Neuronal stem cell (in vitro differentiated cells): ENCODE results near the gene ADAMTS4.

Source experiments
- DNase-seq: peaks from one replicate; pipeline ENCODE4 v3.0.0-alpha.2; 2013; ENCODE audit warnings: low spot score
- H2AFZ ChIP-seq: one replicate; pipeline ENCODE4 v1.6.1; 2013; ENCODE audit warnings: mild to moderate bottlenecking, low read length, inconsistent platforms
- H2AK5ac ChIP-seq: 2 replicates; pipeline ENCODE4 v1.6.1; 2013; ENCODE audit warnings: low read depth, mild to moderate bottlenecking, inconsistent platforms, low read length, moderate library complexity, mixed read lengths
- H2BK120ac ChIP-seq: 2 replicates; pipeline ENCODE4 v1.6.1; 2013; ENCODE audit warnings: low read depth, mild to moderate bottlenecking, inconsistent platforms, low read length, moderate library complexity, mixed read lengths
- H2BK12ac ChIP-seq: one replicate; pipeline ENCODE4 v1.6.1; 2013; ENCODE audit warnings: low read length, inconsistent platforms
- H2BK15ac ChIP-seq: 2 replicates; pipeline ENCODE4 v1.6.1; 2013; ENCODE audit warnings: mild to moderate bottlenecking, low read length, inconsistent platforms, mixed read lengths
- H2BK5ac ChIP-seq: one replicate; pipeline ENCODE4 v1.6.1; 2013; ENCODE audit warnings: inconsistent platforms, mild to moderate bottlenecking, low read length, moderate library complexity
- H3K14ac ChIP-seq: one replicate; pipeline ENCODE4 v1.6.1; 2013; ENCODE audit warnings: low read length, inconsistent platforms
- H3K18ac ChIP-seq: 2 replicates; pipeline ENCODE4 v1.6.1; 2013; ENCODE audit warnings: low read length, inconsistent platforms
- H3K23ac ChIP-seq: 2 replicates; pipeline ENCODE4 v1.6.1; 2013; ENCODE audit warnings: low read depth, mild to moderate bottlenecking, mixed read lengths, low read length, inconsistent platforms; ENCODE audit not compliant: poor library complexity
- H3K27ac ChIP-seq: replicated peaks from 3 replicates; pipeline ENCODE4 v1.5.1; 2013; ENCODE audit warnings: low read length, inconsistent platforms
- H3K27me3 ChIP-seq, 3 experiments: 2 replicates each; pipeline ENCODE4 v1.6.1; 2013; ENCODE audit warnings: low read length in 3 of 3, mild to moderate bottlenecking in 2 of 3, inconsistent platforms in 1 of 3, low read depth in 1 of 3, mixed read lengths in 1 of 3, moderate library complexity in 1 of 3; ENCODE audit not compliant: control insufficient read depth in 3 of 3, insufficient read depth in 3 of 3
- H3K36me3 ChIP-seq, 2 donors: replicated peaks in 1 of 2; 2 replicates each; pipeline ENCODE4 v1.6.1; 2013; ENCODE audit warnings: low read length in 2 of 2; ENCODE audit not compliant: control insufficient read depth in 2 of 2, insufficient read depth in 2 of 2
- H3K4ac ChIP-seq: 2 replicates; pipeline ENCODE4 v1.6.1; 2013; ENCODE audit warnings: inconsistent platforms, mild to moderate bottlenecking, low read length, moderate library complexity
- H3K4me1 ChIP-seq, 2 donors: 1 replicate in 1 of 2; 2 replicates in 1 of 2; pipeline ENCODE4 v1.6.1; 2013; ENCODE audit warnings: low read length in 2 of 2, low read depth in 1 of 2; ENCODE audit not compliant: control insufficient read depth in 2 of 2, insufficient read depth in 1 of 2
- H3K4me2 ChIP-seq: one replicate; pipeline ENCODE4 v1.6.1; 2013; ENCODE audit warnings: mild to moderate bottlenecking, low read length, inconsistent platforms; ENCODE audit not compliant: insufficient read depth, poor library complexity, severe bottlenecking
- H3K4me3 ChIP-seq, 2 donors: 2 replicates each; pipeline ENCODE4 v1.5.1; 2013; ENCODE audit warnings: low read length in 2 of 2, mild to moderate bottlenecking in 2 of 2, inconsistent platforms in 1 of 2, moderate library complexity in 1 of 2
- H3K79me1 ChIP-seq: one replicate; pipeline ENCODE4 v1.6.1; 2013; ENCODE audit warnings: low read depth, mild to moderate bottlenecking, inconsistent platforms, low read length, moderate library complexity
- H3K9ac ChIP-seq: one replicate; pipeline ENCODE4 v1.6.1; 2013; ENCODE audit warnings: mild to moderate bottlenecking, low read depth, low read length, inconsistent platforms; ENCODE audit not compliant: poor library complexity
- H3K9me3 ChIP-seq, 2 donors: replicated peaks in 1 of 2; 2 replicates each; pipeline versions ENCODE3 to v1.6.1; 2013; ENCODE audit warnings: low read length in 2 of 2, mild to moderate bottlenecking in 2 of 2, inconsistent platforms in 1 of 2, low read depth in 1 of 2, mixed read lengths in 1 of 2, moderate library complexity in 1 of 2; ENCODE audit not compliant: control insufficient read depth in 2 of 2, insufficient read depth in 1 of 2
- H4K8ac ChIP-seq: one replicate; pipeline ENCODE4 v1.6.1; 2013; ENCODE audit warnings: low read depth, mild to moderate bottlenecking, inconsistent platforms, low read length, moderate library complexity
- H4K91ac ChIP-seq: one replicate; pipeline ENCODE4 v1.6.1; 2013; ENCODE audit warnings: low read length, low read depth, mild to moderate bottlenecking, inconsistent platforms; ENCODE audit not compliant: poor library complexity
- WGBS, 2 donors: extraction: QIAGEN DNeasy Blood & Tissue Kit; methylation state at CpG; one replicate each; pipeline ENCODE4 v1.1.7; 2013; ENCODE audit warnings: missing lambda C conversion rate in 2 of 2, mixed read lengths in 1 of 2; ENCODE audit not compliant: insufficient read length in 2 of 2, insufficient replicate concordance in 1 of 2; ENCODE audit errors: extremely low coverage in 2 of 2; 5-methylcytosine and 5-hydroxymethylcytosine counted together

The ADAMTS4 gene

DNA sequence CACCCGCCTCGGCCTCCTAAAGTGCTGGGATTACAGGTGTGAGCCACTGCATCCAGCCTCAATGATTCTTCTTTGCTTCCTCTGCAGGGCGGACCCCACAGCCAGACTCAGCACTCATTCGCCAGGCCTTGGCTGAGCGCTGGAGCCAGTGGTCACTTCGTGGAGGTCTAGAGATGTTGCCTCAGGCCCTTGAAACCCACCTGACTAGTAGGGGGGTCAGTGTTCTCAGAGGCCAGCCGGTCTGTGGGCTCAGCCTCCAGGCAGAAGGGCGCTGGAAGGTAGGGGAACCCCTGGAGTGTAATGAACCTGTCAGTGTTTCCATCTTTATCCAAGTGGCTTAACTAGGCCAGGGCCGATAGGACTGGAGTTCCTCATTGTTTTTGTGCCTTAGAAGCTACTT is 29.9 kb downstream of the ADAMTS4 start:
- Histone ChIP-seq H4K8ac (no peak overlapping the region), H2BK5ac (no peak overlapping the region), H3K4me1 (peaks cover 3 to 4% of the 10 kb centered on the region in 2 donors), H3K36me3 (peaks cover 44 to 62% of the 10 kb centered on the region in 2 donors), H3K9ac (no peak overlapping the region), H3K4me3 (no peak overlapping the region), H2BK12ac (no peak overlapping the region), H2AFZ (no peak overlapping the region), H3K14ac (no peak overlapping the region), H3K4ac (no peak overlapping the region), H3K27me3 (no peaks in the 10 kb centered on the region), H3K18ac (no peak overlapping the region), H3K4me2 (no peak overlapping the region), H2BK15ac (no peak overlapping the region), H2BK120ac (no peak overlapping the region), H3K79me1 (peaks cover 2% of the 10 kb centered on the region), H2AK5ac (no peak overlapping the region), H3K23ac (no peak overlapping the region), H3K27ac (no peak overlapping the region), H4K91ac (no peak overlapping the region), H3K9me3 (no peaks in the 10 kb centered on the region)
- WGBS, 2 donors = no CpG with 5 or more reads among the region's 9 CpGs
- no peak for DNase-seq

DNA sequence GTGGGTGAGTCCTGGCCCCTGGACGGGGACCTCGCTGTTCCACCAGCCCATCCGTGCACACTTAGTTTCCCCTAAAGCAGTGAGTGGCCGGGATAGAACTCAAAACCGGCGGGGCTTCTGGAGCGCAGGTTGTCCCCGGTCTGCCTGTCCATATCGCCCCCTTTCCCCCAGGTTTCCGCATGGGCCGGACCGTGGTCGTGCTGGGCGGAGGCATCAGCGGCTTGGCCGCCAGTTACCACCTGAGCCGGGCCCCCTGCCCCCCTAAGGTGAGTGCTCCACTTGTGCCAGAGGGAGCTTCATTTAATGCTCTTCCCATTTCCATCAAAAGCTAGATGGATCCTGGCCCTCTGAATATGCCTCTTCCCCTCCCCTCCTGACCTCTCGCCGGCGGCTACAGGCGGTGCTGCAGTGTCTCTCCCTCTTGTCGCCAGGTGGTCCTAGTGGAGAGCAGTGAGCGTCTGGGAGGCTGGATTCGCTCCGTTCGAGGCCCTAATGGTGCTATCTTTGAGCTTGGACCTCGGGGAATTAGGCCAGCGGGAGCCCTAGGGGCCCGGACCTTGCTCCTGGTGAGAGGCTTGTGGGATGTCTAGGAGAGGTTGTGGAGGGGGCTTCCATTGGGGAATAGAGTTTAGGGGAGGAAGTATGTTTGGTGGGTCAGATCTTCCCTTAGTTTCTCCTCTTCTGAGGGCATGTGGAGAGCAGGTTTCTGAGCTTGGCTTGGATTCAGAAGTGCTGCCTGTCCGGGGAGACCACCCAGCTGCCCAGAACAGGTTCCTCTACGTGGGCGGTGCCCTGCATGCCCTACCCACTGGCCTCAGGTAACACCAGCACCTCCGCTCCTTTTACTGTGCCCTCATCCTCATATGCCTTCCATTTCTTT is 31.9 kb downstream of the ADAMTS4 start:
- Histone ChIP-seq H3K27me3 (no peaks in the 10 kb centered on the region), H2AFZ (peak overlapping the region; percentile 75), H2AK5ac (peak overlapping the region; percentile 61), H3K4me3 (peak overlapping the region; percentile 67 to 86), H3K4me2 (peak overlapping the region; percentile 100), H3K14ac (peak overlapping the region; percentile 1), H3K79me1 (peaks cover 2% of the 10 kb centered on the region), H2BK15ac (no peak overlapping the region), H3K36me3 (peaks cover 44 to 62% of the 10 kb centered on the region in 2 donors), H2BK5ac (peak overlapping the region; percentile 72), H3K9ac (peak overlapping the region; percentile 91), H3K4ac (no peak overlapping the region), H2BK120ac (no peak overlapping the region), H2BK12ac (no peak overlapping the region), H3K27ac (peak overlapping the region; percentile 62), H3K23ac (peak overlapping the region; percentile 96), H3K4me1 (peaks cover 3 to 4% of the 10 kb centered on the region in 2 donors), H4K8ac (no peak overlapping the region), H4K91ac (no peak overlapping the region), H3K9me3 (no peaks in the 10 kb centered on the region), H3K18ac (peak overlapping the region; percentile 86)
- WGBS, 2 donors = no CpG with 5 or more reads among the region's 33 CpGs
- DNase-seq = no peak

DNA sequence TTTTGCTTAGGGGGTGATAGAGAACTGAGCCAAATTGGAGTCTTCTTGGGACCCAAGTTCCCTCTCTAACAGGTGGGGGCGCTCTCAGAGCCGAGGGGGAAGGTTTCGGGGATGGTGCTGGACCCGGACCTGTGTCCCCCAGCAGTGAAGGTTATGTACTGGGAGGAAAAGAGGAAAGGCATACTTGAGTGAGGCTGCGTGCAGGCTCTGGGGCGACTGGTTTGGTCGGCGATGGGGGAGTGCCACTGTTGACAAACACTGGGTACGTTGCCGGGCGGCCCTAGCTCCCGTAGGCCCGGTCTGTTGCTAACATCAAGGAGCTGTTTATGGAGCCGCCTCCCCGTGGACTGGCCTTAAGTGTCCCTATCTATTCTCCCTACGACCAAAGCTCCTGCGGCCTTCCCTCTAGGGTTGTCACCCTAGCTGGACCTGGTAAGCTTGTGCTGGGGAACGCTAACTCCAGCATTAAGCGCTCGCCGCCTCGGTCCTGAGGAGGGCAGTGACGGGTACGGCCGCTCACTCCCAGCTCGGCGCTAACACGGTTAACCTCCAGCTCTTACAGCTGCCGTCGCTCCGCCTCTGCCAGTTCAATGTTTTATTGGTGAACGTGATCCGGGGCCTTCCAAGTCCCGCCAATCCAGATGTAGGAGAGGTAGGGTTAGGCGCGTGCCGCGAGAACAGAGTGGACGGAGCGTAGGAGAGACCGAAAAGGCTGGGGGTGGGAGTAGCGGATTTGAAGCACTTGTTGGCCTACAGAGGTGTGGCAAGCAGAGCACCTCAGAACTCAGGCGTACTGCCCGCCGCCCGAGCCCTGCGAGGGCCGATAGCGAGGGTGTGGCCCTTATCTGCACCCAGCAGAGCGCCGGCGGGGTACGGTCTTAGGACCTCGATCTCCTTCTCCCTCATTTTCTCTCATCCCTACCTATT is 32.8 kb downstream of the ADAMTS4 start, which contains the start of gene PPOX:
Gene PPOX, plus strand, starts transcription at position 685 of the 927 bp plus-strand sequence. CDS start 422 bp downstream, outside the sequence.
- Histone ChIP-seq H3K27me3 (no peaks in the 10 kb centered on the region), H4K8ac (no peak within 1 kb of the TSS), H3K79me1 (peaks cover 3% of the 10 kb centered on the region), H3K9me3 (no peaks in the 10 kb centered on the region), H2BK120ac (no peak within 1 kb of the TSS), H3K4me1 (peaks cover 3 to 4% of the 10 kb centered on the region in 2 donors), H3K36me3 (peaks cover 40 to 61% of the 10 kb centered on the region in 2 donors), H2BK12ac (no peak within 1 kb of the TSS), H3K4me3 (peak within 1 kb of the TSS; percentile 67 to 86), H4K91ac (no peak within 1 kb of the TSS), H3K4me2 (peak within 1 kb of the TSS; percentile 100), H3K18ac (peak within 1 kb of the TSS; percentile 86), H3K14ac (peak within 1 kb of the TSS; percentile 1), H2AFZ (peak within 1 kb of the TSS; percentile 84), H2AK5ac (peak within 1 kb of the TSS; percentile 61), H2BK5ac (peak within 1 kb of the TSS; percentile 72), H3K27ac (peak within 1 kb of the TSS; percentile 74), H3K9ac (peak within 1 kb of the TSS; percentile 91), H3K23ac (peak within 1 kb of the TSS; percentile 96), H3K4ac (no peak within 1 kb of the TSS), H2BK15ac (no peak within 1 kb of the TSS)
- DNase-seq = peak; percentile 94
- WGBS, 2 donors = no CpG with 5 or more reads among the region's 54 CpGs
